Measurements from ENCODE around the gene NPAS3. TPM values are rescaled to one million over a fixed set of nuclear protein-coding genes. Genes with fewer than 3 reads are reported as not detected.
A peak's percentile ranks its signal among the peaks of the same experiment; 100 is the strongest.

Gene NPAS3
- total RNA-seq, 1 donor from 2014 or later = 0.95 TPM

DNA sequence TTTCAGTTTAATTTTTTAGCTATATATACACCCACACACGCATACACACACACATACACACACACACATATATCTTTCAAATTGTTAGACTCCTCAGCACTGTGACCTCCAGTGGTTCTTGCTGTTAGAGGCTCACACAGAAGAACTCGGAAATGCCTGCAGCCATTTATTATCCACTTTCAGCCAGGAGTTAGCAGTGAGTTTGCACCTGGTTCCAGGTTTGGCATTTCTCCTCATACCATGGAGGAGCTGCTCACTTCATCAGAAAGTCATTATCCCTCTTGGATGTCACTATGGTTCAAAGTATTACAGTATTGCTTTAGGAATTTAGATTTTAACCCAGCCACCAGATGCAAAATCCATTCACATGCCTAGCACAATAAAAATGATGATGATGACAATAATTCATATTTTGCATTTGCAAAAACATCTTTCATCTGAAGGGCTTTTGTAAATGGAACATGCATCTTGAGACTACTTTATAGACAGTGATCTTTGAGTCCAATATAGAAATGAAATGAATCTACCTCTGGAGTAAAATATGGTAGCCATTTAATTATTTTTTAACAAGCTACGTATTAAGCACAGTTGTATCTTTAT, 42.3 kb downstream of the NPAS3 start:
- DNase-seq = no peak
- Histone ChIP-seq H3K9me3 (no peaks in the 10 kb centered on the region), H3K27me3 (ENCODE audit: low read depth) (no peaks in the 10 kb centered on the region), H3K27ac (no peak overlapping the region), H3K4me1 (no peaks in the 10 kb centered on the region), H3K4me3 (no peak overlapping the region), H3K36me3 (no peaks in the 10 kb centered on the region)
- intact Hi-C loops (cut with DNase I) = no loop called here
- ATAC-seq = no peak
- TF ChIP-seq, protein P1, sequence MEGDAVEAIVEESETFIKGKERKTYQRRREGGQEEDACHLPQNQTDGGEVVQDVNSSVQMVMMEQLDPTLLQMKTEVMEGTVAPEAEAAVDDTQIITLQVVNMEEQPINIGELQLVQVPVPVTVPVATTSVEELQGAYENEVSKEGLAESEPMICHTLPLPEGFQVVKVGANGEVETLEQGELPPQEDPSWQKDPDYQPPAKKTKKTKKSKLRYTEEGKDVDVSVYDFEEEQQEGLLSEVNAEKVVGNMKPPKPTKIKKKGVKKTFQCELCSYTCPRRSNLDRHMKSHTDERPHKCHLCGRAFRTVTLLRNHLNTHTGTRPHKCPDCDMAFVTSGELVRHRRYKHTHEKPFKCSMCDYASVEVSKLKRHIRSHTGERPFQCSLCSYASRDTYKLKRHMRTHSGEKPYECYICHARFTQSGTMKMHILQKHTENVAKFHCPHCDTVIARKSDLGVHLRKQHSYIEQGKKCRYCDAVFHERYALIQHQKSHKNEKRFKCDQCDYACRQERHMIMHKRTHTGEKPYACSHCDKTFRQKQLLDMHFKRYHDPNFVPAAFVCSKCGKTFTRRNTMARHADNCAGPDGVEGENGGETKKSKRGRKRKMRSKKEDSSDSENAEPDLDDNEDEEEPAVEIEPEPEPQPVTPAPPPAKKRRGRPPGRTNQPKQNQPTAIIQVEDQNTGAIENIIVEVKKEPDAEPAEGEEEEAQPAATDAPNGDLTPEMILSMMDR (IDR thresholded peaks at IDR 0.05) = no peak

DNA sequence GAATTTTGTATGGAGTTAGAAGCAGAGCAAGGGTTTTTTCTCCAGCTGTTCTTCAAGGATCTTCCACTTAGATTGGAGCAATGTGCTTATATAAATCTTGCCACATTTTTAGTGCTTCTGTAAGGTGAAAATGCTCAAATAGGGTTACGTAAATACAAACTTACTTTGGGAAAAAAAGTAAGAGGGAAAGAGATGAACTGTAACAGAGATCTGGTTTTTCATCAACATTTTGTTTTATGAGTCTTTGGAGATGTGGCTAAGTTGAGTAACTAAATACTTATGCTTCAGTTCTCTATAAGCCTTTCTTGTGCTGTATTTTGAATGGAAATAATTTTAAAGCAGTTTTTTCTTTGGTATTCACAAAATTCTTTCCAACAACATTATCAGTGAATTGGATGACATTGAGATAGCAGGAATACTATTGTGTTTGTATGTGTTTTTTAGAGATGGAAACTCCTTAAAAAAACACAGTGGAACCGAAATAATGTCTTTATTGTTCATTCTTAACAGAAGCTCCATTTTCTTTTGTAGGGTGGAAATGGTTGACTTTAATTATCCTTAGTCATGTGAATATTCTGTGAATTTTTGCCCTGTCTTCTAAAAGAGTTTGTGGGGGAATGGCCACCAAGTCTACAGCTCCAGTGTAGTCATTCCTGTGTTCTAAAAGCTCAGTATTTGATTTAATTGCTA, 45.7 kb downstream of the NPAS3 start:
- ATAC-seq (no peak), DNase-seq (no peak)
- Histone ChIP-seq H3K36me3 (no peaks in the 10 kb centered on the region), H3K4me1 (no peaks in the 10 kb centered on the region), H3K9me3 (no peaks in the 10 kb centered on the region), H3K27ac (no peak overlapping the region), H3K4me3 (no peak overlapping the region), H3K27me3 (ENCODE audit: low read depth) (no peaks in the 10 kb centered on the region)
- intact Hi-C loops (cut with DNase I) = no loop called here
- TF ChIP-seq, protein P1 (IDR thresholded peaks at IDR 0.05) = no peak

DNA sequence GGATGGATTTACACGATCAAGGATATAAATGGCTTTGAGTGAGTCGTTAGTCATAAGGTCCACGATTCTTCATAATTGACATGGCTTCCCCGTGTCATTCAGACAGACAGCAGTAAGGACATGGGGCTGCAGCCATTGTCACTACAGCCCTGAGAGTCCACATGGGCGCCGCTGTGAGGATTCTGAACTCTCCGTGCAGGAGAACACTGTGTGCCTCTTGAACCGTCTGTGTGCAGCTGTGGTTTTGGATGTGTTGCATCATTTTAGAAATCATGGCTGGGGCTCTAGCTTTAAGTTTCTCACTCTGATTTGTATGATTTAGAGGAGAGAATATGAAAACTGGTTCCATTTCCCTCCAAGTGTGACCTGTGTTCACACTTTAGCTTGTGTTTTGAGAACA, 47.2 kb downstream of the NPAS3 start:
- TF ChIP-seq, protein P1 (IDR thresholded peaks at IDR 0.05) = no peak
- Histone ChIP-seq H3K27ac (no peak overlapping the region), H3K4me1 (no peaks in the 10 kb centered on the region), H3K27me3 (ENCODE audit: low read depth) (no peaks in the 10 kb centered on the region), H3K4me3 (no peak overlapping the region), H3K36me3 (no peaks in the 10 kb centered on the region), H3K9me3 (no peaks in the 10 kb centered on the region)
- ATAC-seq (peak in 1 of 2 donors; percentile 18), DNase-seq (no peak)
- intact Hi-C loops (cut with DNase I) = no loop called here

DNA sequence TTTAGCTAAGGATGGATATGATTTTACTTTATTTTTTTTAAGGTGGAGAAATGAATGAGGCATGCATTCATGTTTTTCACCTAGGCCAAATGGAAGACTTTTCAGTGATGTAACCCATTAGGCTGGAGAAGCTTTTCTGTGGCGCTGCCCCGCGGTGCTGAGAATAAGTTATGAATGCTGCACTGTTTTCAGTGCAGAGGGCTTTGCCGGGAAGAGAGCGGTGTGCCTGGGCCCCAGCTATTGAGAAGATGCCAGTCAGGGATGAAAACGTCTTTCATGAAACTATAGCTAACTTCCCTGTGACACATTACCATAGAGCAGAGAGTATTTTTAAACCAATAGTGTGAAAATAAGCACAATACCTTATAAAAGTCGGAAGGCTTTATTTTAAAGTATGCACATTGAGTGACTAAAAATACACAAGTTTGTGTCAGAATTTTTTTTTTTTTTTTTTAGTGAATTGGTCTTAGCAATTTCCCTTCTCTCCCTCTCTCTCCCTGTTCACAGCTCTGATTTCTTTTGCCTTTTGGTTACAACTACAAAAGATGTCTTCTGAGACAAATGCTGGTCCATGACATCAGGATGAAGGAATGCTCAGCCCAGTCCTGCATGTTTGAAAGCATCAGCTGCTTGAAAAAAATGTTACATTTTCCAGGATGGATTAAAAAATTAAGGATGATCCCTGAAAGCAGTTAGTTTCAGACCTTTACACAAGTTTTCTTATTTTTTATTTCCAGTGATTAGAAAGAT, 48.3 kb downstream of the NPAS3 start:
- intact Hi-C loops (cut with DNase I) = no loop called here
- no peak overlapping the region for H3K4me3 ChIP-seq
- H3K36me3 ChIP-seq = no peaks in the 10 kb centered on the region
- no peak for ATAC-seq
- no peak for DNase-seq
- TF ChIP-seq, protein P1 (IDR thresholded peaks at IDR 0.05) = no peak
- no peaks in the 10 kb centered on the region for H3K27me3 ChIP-seq (ENCODE audit: low read depth)
- H3K27ac ChIP-seq = no peak overlapping the region
- H3K9me3 ChIP-seq = no peaks in the 10 kb centered on the region
- no peaks in the 10 kb centered on the region for H3K4me1 ChIP-seq

DNA sequence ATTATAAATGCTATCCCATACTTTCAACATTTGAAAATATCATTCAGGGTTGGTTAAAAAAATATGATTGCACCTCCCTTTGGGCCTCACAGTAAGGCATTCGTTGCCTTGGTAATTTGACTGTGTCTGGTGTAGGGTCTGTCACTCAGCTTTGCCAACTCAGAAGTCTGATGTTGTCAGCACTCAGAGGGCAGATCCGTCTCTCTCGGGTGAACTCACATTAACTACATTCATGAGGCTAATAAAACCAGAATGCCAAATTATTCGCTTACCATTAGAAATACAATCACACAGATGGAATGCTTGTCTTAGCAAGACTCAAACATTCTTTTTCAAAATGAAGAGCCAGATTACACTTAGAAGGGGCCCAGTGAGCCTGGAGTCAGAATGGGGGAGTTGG, 53.0 kb downstream of the NPAS3 start:
- Histone ChIP-seq H3K9me3 (no peaks in the 10 kb centered on the region), H3K27ac (no peak overlapping the region), H3K4me3 (no peak overlapping the region), H3K36me3 (no peaks in the 10 kb centered on the region), H3K4me1 (no peaks in the 10 kb centered on the region), H3K27me3 (ENCODE audit: low read depth) (no peaks in the 10 kb centered on the region)
- intact Hi-C loops (cut with DNase I) = no loop called here
- ATAC-seq = no peak
- DNase-seq = no peak
- TF ChIP-seq, protein P1 (IDR thresholded peaks at IDR 0.05) = no peak
